ENCODE data around the gene GPR101.

DNA sequence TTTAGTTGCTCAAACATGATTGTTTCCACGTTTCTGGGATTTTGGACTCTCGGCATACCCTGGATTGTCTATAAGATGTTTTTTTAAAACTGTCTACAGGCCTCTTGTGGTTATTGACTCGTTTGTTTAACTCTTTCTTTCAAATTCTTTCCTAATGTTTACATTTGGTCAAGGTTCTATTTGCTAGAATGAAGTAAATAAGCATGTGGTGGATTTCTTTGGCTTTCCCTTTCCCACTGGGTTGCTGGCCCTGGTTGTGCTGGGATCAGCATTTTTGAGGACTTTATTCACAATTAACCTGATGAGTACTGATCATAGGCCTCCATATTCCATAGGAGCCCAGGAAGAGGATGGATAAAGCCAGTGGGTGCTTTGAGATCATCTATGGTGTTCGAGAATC lies 11.1 kb upstream of the GPR101 start:
- TF ChIP-seq, protein P1, sequence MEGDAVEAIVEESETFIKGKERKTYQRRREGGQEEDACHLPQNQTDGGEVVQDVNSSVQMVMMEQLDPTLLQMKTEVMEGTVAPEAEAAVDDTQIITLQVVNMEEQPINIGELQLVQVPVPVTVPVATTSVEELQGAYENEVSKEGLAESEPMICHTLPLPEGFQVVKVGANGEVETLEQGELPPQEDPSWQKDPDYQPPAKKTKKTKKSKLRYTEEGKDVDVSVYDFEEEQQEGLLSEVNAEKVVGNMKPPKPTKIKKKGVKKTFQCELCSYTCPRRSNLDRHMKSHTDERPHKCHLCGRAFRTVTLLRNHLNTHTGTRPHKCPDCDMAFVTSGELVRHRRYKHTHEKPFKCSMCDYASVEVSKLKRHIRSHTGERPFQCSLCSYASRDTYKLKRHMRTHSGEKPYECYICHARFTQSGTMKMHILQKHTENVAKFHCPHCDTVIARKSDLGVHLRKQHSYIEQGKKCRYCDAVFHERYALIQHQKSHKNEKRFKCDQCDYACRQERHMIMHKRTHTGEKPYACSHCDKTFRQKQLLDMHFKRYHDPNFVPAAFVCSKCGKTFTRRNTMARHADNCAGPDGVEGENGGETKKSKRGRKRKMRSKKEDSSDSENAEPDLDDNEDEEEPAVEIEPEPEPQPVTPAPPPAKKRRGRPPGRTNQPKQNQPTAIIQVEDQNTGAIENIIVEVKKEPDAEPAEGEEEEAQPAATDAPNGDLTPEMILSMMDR (conservative IDR thresholded peaks at IDR 0.05): no peak
- no peak for TF ChIP-seq ZFX (IDR thresholded peaks at IDR 0.05)

Measured in C4-2B (cell line).